A673 (cell line): ENCODE results near the gene SCUBE2. TPM values are rescaled to one million over a fixed set of nuclear protein-coding genes. Genes with fewer than 3 reads are reported as not detected.

Source experiments
- BruUV-seq: library from RNA; stranded (reverse); fragments of 400-500 nt; replicated peaks from 2 replicates; lab custom pipeline; 2021; lab: Mats Ljungman, UMichigan
- CTCF ChIA-PET: fragments of 300-600 bp; sonication (Branson Sonifier 250); formaldehyde crosslinking; loops from one replicate; lab custom pipeline; 2022; ENCODE audit warnings: antibody characterized with exemption; lab: Charles Lee
- POLR2A ChIA-PET: fragments of 300-600 bp; sonication (Branson Sonifier 250); formaldehyde crosslinking; loops from one replicate; lab custom pipeline; 2022; ENCODE audit warnings: antibody characterized with exemption; ENCODE audit not compliant: low non-redundant PET; lab: Charles Lee
- DNase-seq: peaks from one replicate; pipeline ENCODE4 v3.0.0-alpha.2; 2015; ENCODE audit warnings: low spot score
- H3K27ac ChIP-seq: fragments of 200-600 bp; sonication (generic); 2 replicates; pipeline ENCODE4 v1.5.1; 2016; ENCODE audit warnings: mixed run types, low read depth, mild to moderate bottlenecking, mixed read lengths, antibody characterized with exemption, low read length; ENCODE audit not compliant: poor library complexity, severe bottlenecking
- H3K27me3 ChIP-seq: fragments of 200-600 bp; sonication (generic); replicated peaks from 2 replicates; pipeline ENCODE4 v1.6.1; 2017; ENCODE audit warnings: mixed run types, low read depth, mild to moderate bottlenecking, mixed read lengths, antibody characterized with exemption, low read length; ENCODE audit not compliant: insufficient read depth, poor library complexity
- H3K36me3 ChIP-seq: fragments of 200-600 bp; sonication (generic); 2 replicates; pipeline ENCODE4 v1.6.1; 2016; ENCODE audit warnings: mixed run types, mild to moderate bottlenecking, mixed read lengths, antibody characterized with exemption, low read length; ENCODE audit not compliant: insufficient read depth, poor library complexity, severe bottlenecking
- H3K4me1 ChIP-seq: fragments of 200-600 bp; sonication (generic); 2 replicates; pipeline ENCODE4 v1.6.1; 2017; ENCODE audit warnings: mixed run types, mild to moderate bottlenecking, mixed read lengths, antibody characterized with exemption, low read length; ENCODE audit not compliant: insufficient read depth, poor library complexity, severe bottlenecking
- H3K4me3 ChIP-seq: fragments of 200-600 bp; sonication (generic); 2 replicates; pipeline ENCODE4 v1.5.1; 2016; ENCODE audit warnings: low read depth, mixed run types, mild to moderate bottlenecking, mixed read lengths, low read length; ENCODE audit not compliant: poor library complexity, severe bottlenecking
- H3K9me3 ChIP-seq: fragments of 200-600 bp; sonication (generic); 2 replicates; pipeline ENCODE4 v1.6.1; 2016; ENCODE audit warnings: mixed run types, low read depth, mild to moderate bottlenecking, mixed read lengths, antibody characterized with exemption, low read length; ENCODE audit not compliant: poor library complexity, severe bottlenecking
- CTCF ChIP-seq: fragments of 300-800, 200-600 bp; sonication (generic); conservative IDR thresholded peaks from 2 replicates; pipeline ENCODE4 v1.5.1; 2017; ENCODE audit warnings: low read depth, mild to moderate bottlenecking, antibody characterized with exemption, low read length, moderate library complexity, mixed read lengths
- EZH2 ChIP-seq: fragments of 200-600 bp; sonication (generic); IDR thresholded peaks from 2 replicates; pipeline ENCODE4 v1.6.1; 2017; ENCODE audit warnings: borderline replicate concordance, low read depth, mild to moderate bottlenecking, mixed read lengths, antibody characterized with exemption, low read length; ENCODE audit not compliant: poor library complexity, severe bottlenecking
- intact Hi-C: fragments of 100-400 bp; cut with micrococcal nuclease; formaldehyde crosslinking; loops from one replicate; pipeline ENCODE4 v1.10.0; 2022; ENCODE audit not compliant: unreplicated experiment
- total RNA-seq: library from RNA; stranded (reverse); gene quantifications from 2 replicates; pipeline ENCODE4 v1.2.3, GENCODE V29; 2021

The SCUBE2 gene
- total RNA-seq, 1 experiment from 2014 or later, result 1.4 TPM

GRCh38 chr11:9081153-9081552 lies 10.2 kb downstream of the SCUBE2 start:
- Histone ChIP-seq H3K4me3 (no peak overlapping the region), H3K9me3 (no peaks in the 10 kb centered on the region), H3K4me1 (no peaks in the 10 kb centered on the region), H3K27me3 (no peaks in the 10 kb centered on the region), H3K36me3 (no peaks in the 10 kb centered on the region), H3K27ac (no peak overlapping the region)
- intact Hi-C loops, result no loop called here
- BruUV-seq, result no TSS peak
- POLR2A ChIA-PET, result no interaction called here
- CTCF ChIA-PET, result no interaction called here
- TF ChIP-seq EZH2 (no peak), CTCF (no peak)
- no peak for DNase-seq

- Histone ChIP-seq H3K9me3 (no peaks in the 10 kb centered on the region), H3K27ac (no peak overlapping the region), H3K27me3 (no peaks in the 10 kb centered on the region), H3K36me3 (no peaks in the 10 kb centered on the region), H3K4me1 (no peaks in the 10 kb centered on the region), H3K4me3 (no peak overlapping the region)
- BruUV-seq, result no TSS peak
- intact Hi-C loops, result no loop called here
- ChIA-PET POLR2A (no interaction called here), CTCF (no interaction called here)
- no peak for DNase-seq
- TF ChIP-seq EZH2, result no peak
Measured at GRCh38 chr11:9078113-9079086, 13.0 kb downstream of the SCUBE2 start.

GRCh38 chr11:9077164-9077563 lies 14.2 kb downstream of the SCUBE2 start:
- intact Hi-C loops, result no loop called here
- CTCF ChIA-PET, result no interaction called here

More at GRCh38 chr11:9077164-9077563, 14.2 kb downstream of the SCUBE2 start:
- TF ChIP-seq CTCF, result no peak
- no peak for TF ChIP-seq EZH2
- H3K36me3 ChIP-seq, result no peaks in the 10 kb centered on the region
- H3K27ac ChIP-seq, result no peak overlapping the region
- H3K4me3 ChIP-seq, result no peak overlapping the region
- no peak for DNase-seq
- H3K9me3 ChIP-seq, result no peaks in the 10 kb centered on the region
- H3K4me1 ChIP-seq, result no peaks in the 10 kb centered on the region
- POLR2A ChIA-PET, result no interaction called here
- BruUV-seq, result no TSS peak
- no peaks in the 10 kb centered on the region for H3K27me3 ChIP-seq
